Right cardiac atrium (tissue), 5 donors: ENCODE results near the gene THPO. TPM values are rescaled to one million over a fixed set of nuclear protein-coding genes. Genes with fewer than 3 reads are reported as not detected.

Source experiments
- ATAC-seq, 2 donors: fragments of 200-7000 bp; cut with Tn5 transposase; one replicate each; pipeline versions ENCODE4 v1.8.0 to v1.9.1; 2020; ENCODE audit warnings: moderate library complexity in 2 of 2, mild to moderate bottlenecking in 1 of 2
- DNase-seq, 3 donors: peaks; one replicate each; pipeline ENCODE4 v3.0.0-alpha.2; 2020
- H3K27ac ChIP-seq: one replicate; pipeline ENCODE4 v1.5.1; 2013; ENCODE audit warnings: mild to moderate bottlenecking, low read length, control low read depth, moderate library complexity
- H3K27me3 ChIP-seq: one replicate; pipeline ENCODE4 v1.6.1; 2013; ENCODE audit not compliant: control insufficient read depth, insufficient read depth
- H3K4me1 ChIP-seq: one replicate; pipeline ENCODE4 v1.6.1; 2013; ENCODE audit warnings: low read length; ENCODE audit not compliant: control insufficient read depth, insufficient read depth
- H3K4me3 ChIP-seq: one replicate; pipeline ENCODE4 v1.5.1; 2013; ENCODE audit warnings: low read length, control low read depth
- H3K9me3 ChIP-seq: one replicate; pipeline ENCODE4 v1.6.1; 2013; ENCODE audit warnings: low read length; ENCODE audit not compliant: control insufficient read depth
- WGBS: extraction: QIAGEN DNeasy Blood & Tissue Kit; methylation state at CpG from one replicate; pipeline ENCODE4 v1.1.7; 2013; 5-methylcytosine and 5-hydroxymethylcytosine counted together
- intact Hi-C, 4 donors: fragments of 100-400 bp; cut with DNase I; formaldehyde crosslinking; loops; one replicate each; pipeline versions ENCODE4 v1.11.0 to v1.14.0; 2022 to 2023
- polyA plus RNA-seq: library from polyadenylated mRNA; stranded (reverse); fragments of 200-250 nt; gene quantifications from one replicate; pipeline ENCODE4 v1.2.3, GENCODE V29; 2013
- total RNA-seq, 4 donors: library from RNA; stranded (reverse); fragmentation: NEBNext Ultra II Directional; extraction: Animal tissue kit (Norgen Biotek cat#: 25700); gene quantifications; one replicate each; pipeline ENCODE4 v1.2.1, GENCODE V29; 2021
- donor health status: healthy with polysubstance abuse.
- donor health status: DM: no; HTN: yes; CAD: no.
- donor health status: DM: no; HTN: no; CAD: no.
- donor health status: DM: no; HTN: yes; CAD: no; lungs with severe emphysema.
- donor health status: DM: yes; HTN: yes; CAD: no.

The THPO gene
- total and polyA plus RNA-seq, 5 donors = 0.23 to 0.47 (median 0.31) TPM

DNA sequence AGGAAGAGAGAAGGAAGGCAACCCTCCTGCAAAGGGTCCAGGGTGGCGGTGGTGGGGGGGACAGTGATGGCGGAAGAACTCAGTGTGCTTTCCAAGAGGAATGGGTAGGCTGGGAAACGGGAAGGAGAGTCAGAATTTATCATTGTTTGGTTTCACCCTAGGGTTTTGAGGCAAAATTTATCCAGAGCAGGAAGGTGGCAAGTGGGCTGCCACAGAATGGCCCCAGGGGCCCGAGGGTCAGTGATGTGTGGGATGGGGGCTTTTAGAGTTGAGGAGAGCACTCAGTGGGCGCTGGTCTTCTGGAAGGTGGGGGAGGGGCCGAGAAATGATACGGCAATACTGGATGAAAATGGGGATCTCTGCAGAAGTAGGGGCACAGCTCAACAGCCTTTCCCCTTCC lies 40.0 kb downstream of the THPO start:
- intact Hi-C loops = no loop called here
- no peaks in the 10 kb centered on the region for H3K27me3 ChIP-seq
- H3K4me3 ChIP-seq = no peak overlapping the region
- 45% methylated on average over 7 of the region's 7 CpGs for WGBS
- peak overlapping the region; percentile 97 for H3K27ac ChIP-seq
- H3K4me1 ChIP-seq = peaks cover 4% of the 10 kb centered on the region
- ATAC-seq (no peak), DNase-seq (peak in 2 of 3 donors; percentile 49 to 54)
- H3K9me3 ChIP-seq = no peaks in the 10 kb centered on the region

DNA sequence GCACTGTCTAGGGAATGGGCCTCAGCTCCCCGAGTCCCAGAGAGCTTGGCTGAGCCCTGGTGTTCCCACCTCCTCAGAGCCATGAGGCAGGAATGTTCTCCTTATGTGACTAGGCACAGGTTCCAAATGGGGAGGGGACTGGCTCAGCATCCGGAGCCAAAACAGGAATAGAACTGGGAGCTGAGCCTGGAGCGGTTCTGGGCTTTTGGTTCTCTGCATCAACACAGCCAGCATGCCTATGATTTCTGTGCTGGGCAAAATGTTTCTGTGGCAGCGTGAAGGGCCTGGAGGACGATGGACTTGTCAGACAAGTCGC lies 40.6 kb downstream of the THPO start, which contains the start of gene FAM131A:
Gene FAM131A (plus strand): TSS at position 202 of the 316 bp plus-strand sequence. CDS start 31 bp downstream, at position 233.
- Histone ChIP-seq H3K4me3 (peak within 1 kb of the TSS; percentile 94), H3K4me1 (peaks cover 4% of the 10 kb centered on the region), H3K27me3 (no peaks in the 10 kb centered on the region), H3K27ac (peak within 1 kb of the TSS; percentile 97), H3K9me3 (no peaks in the 10 kb centered on the region)
- ATAC-seq (peak; percentile 46 to 64), DNase-seq (peak; percentile 81 to 89 (median 83))
- intact Hi-C loops = no loop called here
- WGBS = 23% methylated on average over 6 of the region's 6 CpGs

DNA sequence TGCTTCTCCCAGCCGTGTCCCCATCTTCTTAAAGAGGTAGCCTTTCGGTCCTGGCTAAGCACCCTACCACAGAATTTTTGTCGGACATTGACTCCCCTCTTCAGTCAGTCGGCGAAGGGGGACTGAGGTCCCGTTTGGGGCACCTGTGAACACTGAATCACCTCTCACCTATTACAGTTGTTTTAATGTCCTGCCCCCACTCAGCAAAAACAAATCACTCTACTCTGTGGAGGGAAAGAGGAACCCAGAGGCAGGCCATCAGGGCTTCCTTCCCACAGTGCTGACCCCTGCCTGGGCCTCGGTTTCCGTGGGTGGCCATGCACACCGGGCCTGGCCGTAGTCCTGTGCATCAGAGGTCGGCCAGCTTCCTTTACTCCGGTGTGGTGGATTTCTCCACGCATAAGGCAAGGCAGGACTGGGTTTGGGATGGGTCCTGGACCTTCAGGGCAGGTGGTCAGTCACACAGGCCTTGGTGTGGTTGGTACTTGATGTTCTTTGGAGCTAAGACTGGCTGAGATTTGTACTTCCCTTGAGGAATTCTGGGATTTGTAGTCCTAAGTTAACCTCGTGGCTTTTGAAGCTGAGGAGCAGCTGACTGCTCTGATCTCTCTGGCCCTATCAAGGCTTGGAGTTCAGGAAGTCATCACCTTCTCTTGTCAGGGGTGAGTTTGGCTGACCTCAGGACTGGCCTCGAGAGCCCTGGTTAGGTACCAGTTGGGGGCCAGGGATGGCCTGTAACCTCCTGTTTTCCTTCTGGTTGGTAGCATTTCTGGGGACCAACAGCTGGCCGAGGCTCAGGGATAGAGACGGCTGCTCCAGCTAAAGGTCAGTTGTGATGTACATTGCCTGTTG lies 41.2 kb downstream of the THPO start:
- intact Hi-C loops = no loop called here
- Histone ChIP-seq H3K4me1 (peaks cover 4% of the 10 kb centered on the region), H3K4me3 (peak overlapping the region; percentile 94), H3K27ac (peak overlapping the region; percentile 97), H3K27me3 (no peaks in the 10 kb centered on the region), H3K9me3 (no peaks in the 10 kb centered on the region)
- peak in 2 of 3 donors; percentile 63 to 77 for DNase-seq
- ATAC-seq = peak; percentile 40 to 50
- WGBS = 11% methylated on average over 17 of the region's 17 CpGs

DNA sequence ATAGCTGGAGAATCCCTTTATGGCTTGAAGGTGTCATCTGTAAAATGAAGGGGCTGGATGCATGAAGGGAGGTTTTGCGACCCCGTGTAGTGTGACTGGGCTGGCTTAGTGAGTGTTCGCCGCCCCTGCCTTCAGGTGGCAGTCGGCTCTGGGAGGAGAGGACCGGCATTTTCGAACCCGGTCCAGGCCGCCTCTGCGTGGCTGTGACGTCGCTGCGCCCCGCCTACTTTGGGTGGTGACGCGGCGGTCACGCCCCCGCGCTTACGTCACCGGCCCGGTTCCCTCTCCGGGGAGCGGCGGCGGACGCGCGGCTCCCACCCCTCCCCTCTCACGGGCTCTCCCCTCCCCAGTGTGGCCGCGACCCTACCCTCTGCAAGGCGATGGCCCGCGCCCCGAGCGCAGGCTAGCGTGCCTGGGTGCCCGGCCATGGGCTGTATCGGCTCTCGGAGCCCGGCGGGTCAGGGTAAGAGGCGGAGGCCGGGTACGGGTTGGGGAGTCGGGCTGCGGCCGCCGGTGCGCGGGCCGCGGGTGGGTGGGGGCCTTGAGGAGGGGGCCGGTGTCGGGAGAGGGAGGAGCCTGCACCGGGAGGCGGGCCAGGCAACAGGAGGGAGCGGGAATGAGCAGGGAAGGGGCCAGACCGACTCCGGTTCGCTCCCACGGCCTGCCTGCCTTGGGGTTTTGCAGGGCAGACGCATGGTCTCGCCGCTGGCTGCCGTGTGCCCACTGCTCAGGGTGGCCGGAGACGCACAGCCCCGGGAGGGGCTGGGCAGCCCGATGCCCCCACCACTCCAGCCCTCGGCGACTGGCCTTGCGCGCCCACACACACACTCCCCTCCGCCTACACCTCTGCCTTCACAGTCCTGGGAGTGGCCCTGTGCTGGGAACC lies 42.1 kb downstream of the THPO start:
- H3K4me3 ChIP-seq = peak overlapping the region; percentile 94
- intact Hi-C loops = no loop called here
- no peaks in the 10 kb centered on the region for H3K9me3 ChIP-seq
- H3K4me1 ChIP-seq = peaks cover 4% of the 10 kb centered on the region
- H3K27ac ChIP-seq = peak overlapping the region; percentile 97
- ATAC-seq (peak; percentile 70 to 76), DNase-seq (peak; percentile 89 to 96 (median 96))
- H3K27me3 ChIP-seq = no peaks in the 10 kb centered on the region
- WGBS = 1% methylated on average over 77 of the region's 77 CpGs

DNA sequence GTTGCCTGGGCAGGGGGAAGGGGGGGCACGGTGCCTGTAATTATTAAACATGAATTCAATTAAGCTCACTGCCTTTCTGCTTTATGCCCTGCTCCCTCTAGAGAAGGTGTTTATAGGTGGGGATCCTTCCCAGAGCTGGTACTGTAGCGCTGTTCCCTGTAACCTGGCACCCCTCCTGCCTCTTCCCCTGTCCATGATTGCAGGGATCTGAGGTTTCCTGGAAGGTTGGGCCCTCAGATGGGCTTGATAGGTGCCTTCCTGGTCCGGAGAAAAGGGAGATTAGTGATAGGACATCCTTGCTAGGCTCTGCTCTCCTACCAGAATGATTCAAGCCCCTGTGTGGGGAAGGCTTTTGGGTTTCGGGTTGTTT lies 42.7 kb downstream of the THPO start:
- Histone ChIP-seq H3K27me3 (no peaks in the 10 kb centered on the region), H3K9me3 (no peaks in the 10 kb centered on the region), H3K27ac (peak overlapping the region; percentile 97), H3K4me1 (peaks cover 4% of the 10 kb centered on the region), H3K4me3 (no peak overlapping the region)
- DNase-seq (peak in 2 of 3 donors; percentile 38 to 53), ATAC-seq (peak in 1 of 2 donors; percentile 0)
- WGBS = 48% methylated on average over 4 of the region's 4 CpGs
- intact Hi-C loops = no loop called here

DNA sequence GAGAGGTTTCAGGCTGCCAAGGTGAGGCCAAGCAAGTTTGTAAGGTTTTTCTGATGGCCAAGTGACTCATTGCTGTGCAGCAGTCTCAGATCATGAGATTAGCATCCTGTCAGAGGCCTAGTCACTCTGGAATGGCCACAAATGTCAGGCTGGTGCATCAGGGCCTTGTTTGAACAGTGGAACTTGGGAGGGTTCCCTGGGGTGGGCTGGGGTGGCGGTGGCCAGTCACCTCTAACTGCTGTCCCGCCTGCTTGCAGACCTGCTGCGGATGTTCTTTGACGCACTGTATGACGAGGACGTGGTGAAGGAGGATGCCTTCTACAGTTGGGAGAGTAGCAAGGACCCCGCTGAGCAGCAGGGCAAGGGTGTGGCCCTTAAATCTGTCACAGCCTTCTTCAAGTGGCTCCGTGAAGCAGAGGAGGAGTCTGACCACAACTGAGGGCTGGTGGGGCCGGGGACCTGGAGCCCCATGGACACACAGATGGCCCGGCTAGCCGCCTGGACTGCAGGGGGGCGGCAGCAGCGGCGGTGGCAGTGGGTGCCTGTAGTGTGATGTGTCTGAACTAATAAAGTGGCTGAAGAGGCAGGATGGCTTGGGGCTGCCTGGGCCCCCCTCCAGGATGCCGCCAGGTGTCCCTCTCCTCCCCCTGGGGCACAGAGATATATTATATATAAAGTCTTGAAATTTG lies 43.4 kb downstream of the THPO start:
- H3K4me1 ChIP-seq = peaks cover 4% of the 10 kb centered on the region

DNA sequence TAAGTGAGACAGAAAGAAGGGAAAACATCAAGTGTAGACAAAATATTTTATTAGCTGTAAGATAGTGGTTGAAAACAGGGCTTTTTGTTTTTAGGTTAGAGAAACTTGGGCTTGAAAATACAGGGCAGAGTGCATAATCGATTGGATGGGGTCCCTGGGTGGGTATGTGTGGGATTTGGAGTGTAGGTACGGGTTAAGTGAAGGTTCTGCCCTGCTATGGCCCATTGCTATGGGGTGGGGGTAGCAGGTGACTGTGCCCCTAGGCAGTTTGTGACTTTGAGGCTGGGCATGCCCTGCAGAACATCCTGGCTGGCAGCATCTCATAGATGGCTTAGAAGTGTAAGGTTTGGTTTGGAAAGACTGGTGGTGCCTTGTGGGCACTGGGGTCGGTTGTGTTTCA lies 44.3 kb downstream of the THPO start:
- no peak overlapping the region for H3K4me3 ChIP-seq
- no peaks in the 10 kb centered on the region for H3K4me1 ChIP-seq
- intact Hi-C loops = no loop called here
- no peaks in the 10 kb centered on the region for H3K27me3 ChIP-seq
- WGBS = 79% methylated on average over 3 of the region's 3 CpGs
- DNase-seq = peak in 1 of 3 donors; percentile 19
- H3K9me3 ChIP-seq = no peaks in the 10 kb centered on the region
- no peak overlapping the region for H3K27ac ChIP-seq
- no peak for ATAC-seq

More for the DNA sequence above, 43.4 kb downstream of the THPO start:
- H3K27me3 ChIP-seq = no peaks in the 10 kb centered on the region
- H3K27ac ChIP-seq = no peak overlapping the region
- no peaks in the 10 kb centered on the region for H3K9me3 ChIP-seq
- no peak overlapping the region for H3K4me3 ChIP-seq
- DNase-seq = peak in 2 of 3 donors; percentile 55 to 65
- intact Hi-C loops = no loop called here
- 79% methylated on average over 15 of the region's 15 CpGs for whole genome bisulfite sequencing
- ATAC-seq = no peak

DNA sequence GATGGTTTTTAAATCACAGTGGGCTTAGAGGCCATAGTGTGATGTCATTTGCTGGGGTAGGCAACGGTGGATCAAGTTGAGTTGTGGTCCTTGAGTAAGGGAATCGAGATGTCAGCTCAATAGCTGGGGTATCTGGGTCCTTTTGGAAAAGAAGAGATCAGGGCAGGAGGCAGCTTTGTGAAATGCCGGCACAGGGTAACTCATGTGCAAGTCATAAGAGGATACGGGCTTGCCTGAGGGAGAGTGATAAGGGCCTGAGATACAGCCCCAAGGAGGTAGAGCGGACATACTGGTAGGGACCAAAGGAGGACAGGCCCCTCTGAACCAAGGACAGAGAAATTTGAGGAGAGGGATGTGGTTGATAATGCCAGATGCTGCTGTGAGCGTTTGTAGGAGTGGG lies 44.8 kb downstream of the THPO start:
- 83% methylated on average over 6 of the region's 6 CpGs for WGBS
- Histone ChIP-seq H3K9me3 (no peaks in the 10 kb centered on the region), H3K4me1 (no peaks in the 10 kb centered on the region), H3K27ac (peak overlapping the region; percentile 9), H3K27me3 (no peaks in the 10 kb centered on the region), H3K4me3 (no peak overlapping the region)
- ATAC-seq (no peak), DNase-seq (peak in 1 of 3 donors; percentile 13)
- intact Hi-C loops = no loop called here

DNA sequence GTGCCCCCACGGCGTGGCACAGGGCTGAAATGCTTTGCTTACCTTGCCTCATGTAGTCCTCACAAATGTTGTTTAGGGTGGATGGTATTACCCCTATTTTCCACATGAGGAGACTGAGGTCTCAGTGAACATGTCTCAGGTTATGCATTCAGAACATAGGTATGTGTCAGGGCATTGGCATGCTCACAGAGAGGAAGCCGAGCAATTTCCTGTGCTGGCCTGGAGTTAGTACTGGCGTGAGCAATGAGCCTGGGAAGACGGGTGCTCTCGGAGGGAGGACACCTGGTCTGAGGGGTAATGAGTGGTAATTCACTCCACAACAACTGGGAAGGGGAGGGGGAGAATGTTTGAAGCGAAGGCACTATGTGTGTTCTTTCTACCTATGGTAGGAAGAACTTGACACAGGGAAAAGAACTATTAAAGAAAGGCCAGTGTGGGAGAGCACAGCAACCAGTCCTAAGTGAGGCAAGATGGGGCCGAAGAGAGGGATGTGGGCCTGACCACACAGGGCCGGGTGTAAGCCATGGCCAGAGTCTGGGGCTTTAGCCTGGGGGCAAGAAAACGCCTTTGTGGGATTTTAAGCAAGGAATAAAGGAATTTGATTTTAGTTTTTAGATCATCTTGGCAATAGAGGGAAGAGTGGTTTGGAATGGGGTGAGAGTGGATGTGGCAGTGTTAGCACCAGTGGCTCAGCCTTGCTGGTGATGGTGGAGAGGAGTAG lies 45.5 kb downstream of the THPO start:
- 71% methylated on average over 10 of the region's 10 CpGs for WGBS
- intact Hi-C loops = no loop called here

DNA sequence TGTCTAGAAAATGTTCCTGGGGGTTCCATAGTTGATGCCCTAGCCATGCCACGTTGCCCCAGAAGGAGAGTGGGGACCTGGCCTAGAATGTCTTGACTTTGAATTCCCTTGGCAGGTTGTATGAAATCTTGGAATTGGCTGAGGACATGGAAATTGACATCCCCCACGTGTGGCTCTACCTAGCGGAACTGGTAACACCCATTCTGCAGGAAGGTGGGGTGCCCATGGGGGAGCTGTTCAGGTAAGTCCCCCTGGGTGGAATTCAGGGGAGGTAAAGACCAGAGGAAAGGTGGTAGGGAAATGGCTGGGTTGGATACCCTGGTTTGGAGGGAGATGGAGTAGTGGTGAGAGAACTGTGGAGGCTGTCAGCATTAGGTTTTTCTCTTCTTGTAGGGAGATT lies 49.5 kb downstream of the THPO start:
- ATAC-seq = no peak
- intact Hi-C loops = no loop called here
- Histone ChIP-seq H3K27me3 (no peaks in the 10 kb centered on the region), H3K4me3 (no peak overlapping the region), H3K27ac (no peak overlapping the region), H3K4me1 (no peaks in the 10 kb centered on the region), H3K9me3 (no peaks in the 10 kb centered on the region)
- WGBS = 62% methylated on average over 3 of the region's 3 CpGs
- peak in 1 of 3 donors; percentile 7 for DNase-seq

More for the DNA sequence above, 45.5 kb downstream of the THPO start:
- Histone ChIP-seq H3K9me3 (no peaks in the 10 kb centered on the region), H3K4me1 (no peaks in the 10 kb centered on the region), H3K27ac (peak overlapping the region; percentile 9), H3K27me3 (no peaks in the 10 kb centered on the region), H3K4me3 (no peak overlapping the region)
- DNase-seq (peak in 2 of 3 donors; percentile 34 to 36), ATAC-seq (no peak)
